COLO668 (cell line): ENCODE results near the gene AKAP14.
"Not testable (repeated sequence)": the region's sequence is repeated elsewhere in the genome, so short reads cannot be mapped to it uniquely, and the experiment has no call there.

ENCODE experiments used
- DNase-seq: peaks from one replicate; lab custom pipeline; 2025; ENCODE audit not compliant: unreplicated experiment; lab: John Stamatoyannopoulos, UW

AKAP14 gene

DNA sequence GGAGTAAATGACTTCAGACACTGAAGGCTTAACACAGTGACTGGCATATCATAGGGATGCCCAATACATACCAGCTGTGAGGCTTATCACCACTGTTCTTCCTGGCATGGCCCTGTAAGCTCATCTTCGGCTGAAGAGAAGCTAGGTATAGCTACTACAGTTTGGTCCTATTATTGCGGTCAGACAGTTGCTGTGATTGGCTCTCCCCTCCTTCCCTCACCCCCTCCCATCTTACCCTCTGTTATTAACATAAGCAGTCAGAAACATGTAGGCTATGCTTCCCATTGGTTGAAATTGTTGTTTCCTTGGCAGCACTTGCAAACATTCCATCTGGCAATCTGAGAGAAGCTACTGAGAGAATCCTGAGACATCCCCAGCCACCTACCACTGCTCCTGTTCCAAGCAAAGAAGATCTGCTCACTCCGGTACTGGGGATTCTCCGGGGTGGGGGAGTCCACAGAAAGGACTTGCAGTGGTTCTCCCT is at the start of gene AKAP14:
Gene AKAP14, plus strand, starts transcription at position 51 of the 484 bp plus-strand sequence. CDS start 7,331 bp downstream, outside the sequence.
- DNase-seq = no peak

DNA sequence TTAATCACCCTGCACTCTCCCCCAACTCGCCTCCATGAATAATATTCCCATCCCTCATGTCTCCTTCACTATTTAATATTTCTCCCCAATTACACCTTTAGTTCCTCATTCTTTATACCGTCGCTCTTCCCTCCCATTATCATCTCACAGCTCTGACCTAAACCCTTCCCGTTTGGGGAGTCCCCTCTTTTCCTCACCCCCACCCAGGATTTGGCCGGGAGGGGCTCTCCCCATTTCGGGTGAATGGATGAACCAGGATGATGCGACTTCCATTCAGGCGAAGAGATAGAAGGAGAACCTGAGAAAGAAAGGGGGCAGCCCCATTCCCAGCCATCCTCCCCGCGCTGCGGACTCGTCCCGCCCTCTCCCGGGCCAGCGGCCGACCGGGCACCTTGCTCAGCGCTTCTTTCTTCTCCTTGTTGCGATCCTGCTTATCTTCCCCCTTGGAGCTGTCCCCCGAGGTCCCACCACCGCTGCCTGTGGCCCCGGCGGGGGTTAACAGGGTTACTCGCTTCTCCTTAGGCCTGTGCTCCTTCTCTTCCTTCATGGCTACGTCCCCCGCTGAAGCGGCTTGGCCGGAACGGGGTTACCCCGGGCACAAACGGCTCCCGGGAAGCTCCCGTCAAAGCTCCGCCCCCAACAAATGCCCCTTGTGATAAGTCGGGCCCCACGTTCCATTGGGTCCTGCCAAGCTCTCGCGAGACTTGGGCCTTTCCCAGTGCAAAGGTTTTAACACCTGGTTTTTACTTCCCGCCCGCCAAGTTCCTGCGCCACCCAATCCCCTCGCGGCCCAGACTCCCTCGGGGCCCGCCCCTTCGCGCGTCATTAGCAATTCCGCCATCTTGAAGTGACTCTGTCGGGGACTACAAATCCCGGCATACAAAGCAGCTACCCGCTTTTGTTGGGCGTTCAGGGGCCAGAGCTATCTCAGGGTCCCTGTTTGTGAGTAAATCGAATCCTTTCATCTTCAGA is 43.0 kb upstream of the AKAP14 start, which contains the start of gene UPF3B:
Gene UPF3B, minus strand, starts transcription at position 582 of the 972 bp plus-strand sequence. Its CDS starts 35 bp downstream, at position 547.
- peak; percentile 98 for DNase-seq

DNA sequence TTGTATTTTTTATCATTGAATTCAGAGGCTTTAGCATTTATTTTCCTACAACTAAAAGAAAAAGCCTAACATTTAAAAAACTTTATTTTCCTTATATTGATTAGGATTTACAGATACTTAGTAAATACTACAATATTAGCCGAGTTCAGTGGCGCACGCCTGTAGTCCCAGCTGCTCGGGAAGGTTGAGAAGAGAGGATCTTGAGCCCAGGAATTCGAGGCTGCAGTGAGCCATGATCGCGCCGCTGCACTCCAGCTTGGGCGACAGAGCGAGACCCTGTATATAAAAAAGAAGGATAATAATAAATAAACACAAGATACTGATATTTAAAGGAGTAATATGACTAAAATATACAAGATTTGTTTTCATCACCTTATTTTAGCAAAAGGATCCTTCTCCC is 42.2 kb upstream of the AKAP14 start:
- DNase-seq = peak; percentile 0

DNA sequence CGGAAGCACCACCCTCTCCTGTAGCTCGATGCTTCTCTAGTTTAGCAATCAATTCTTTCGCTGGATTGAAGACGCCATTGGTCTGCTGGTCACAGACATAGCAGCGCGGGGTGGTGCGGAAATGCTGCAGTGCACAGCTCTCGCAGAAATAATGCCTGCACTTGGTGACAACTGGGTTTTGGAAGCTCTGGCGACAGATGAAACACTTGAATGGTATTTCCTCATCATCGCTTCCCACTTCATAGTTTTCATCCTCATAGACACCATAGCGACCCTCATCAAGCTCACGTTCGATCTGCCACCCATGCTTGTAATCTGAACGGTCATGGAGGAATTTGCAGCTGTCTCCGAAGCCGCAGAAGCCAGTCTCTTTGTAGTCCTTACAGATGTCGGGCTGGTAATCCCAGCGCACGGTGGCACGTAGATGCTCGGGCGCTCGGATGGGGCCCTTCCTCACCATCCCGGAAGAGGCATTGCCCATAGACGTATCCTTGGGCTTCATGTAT is 25.0 kb upstream of the AKAP14 start:
- peak; percentile 30 for DNase-seq

DNA sequence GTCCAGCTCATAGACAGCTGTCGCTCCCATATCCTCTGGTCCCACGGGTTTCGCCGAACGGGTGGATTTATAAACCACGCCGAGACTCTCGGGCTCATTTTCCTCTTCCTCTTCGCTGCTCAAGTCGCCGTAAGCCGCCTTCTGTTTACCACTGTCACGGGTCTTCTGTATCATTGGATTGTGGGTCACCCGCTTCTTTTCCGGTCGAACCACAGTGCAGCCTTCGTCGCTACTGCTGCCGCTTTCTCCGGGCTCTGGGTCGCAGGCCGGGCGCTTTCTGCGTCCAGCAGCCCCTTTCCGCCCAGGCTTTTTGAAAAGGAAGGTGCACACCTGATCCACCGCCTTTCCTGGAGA is 24.5 kb upstream of the AKAP14 start:
- DNase-seq = no peak

DNA sequence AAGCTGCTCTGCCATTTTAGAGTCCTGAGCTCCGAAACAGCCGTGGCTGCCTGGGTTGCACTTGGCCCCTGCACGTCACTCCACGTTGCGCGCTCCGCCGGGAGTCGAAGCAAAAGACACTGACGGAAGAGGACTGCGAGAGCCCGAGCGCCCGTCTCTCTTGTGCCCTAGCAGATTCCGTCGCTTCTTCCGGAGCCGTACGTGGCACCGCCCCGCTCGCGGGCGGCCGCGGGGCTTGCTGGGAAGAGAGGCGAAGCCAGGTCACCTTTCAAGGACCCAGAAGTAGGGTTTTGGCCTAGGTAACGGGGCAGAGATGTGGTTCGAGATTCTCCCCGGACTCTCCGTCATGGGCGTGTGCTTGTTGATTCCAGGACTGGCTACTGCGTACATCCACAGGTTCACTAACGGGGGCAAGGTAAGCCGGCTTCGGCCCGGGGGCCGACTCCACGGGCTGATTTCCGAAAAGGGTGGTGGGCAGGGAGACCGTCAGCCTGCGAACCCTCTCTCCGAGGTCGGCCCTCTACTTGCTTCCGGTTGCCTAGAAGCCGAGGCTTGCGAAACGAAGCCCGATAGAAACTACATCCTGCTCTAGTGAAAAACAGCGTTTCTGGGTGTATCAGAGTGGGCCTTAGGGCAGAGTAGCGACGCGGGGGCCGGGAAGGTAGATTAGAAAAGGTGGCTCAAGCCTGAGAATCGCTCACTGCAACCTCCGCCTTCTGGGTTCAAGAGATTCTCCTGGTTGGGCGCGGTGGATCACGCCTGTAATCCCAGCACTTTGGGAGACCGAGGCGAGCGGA is 23.9 kb upstream of the AKAP14 start, which contains the start of the genes NDUFA1 and RNF113A:
Gene NDUFA1, plus strand, starts transcription at position 234 of the 797 bp plus-strand sequence. Its CDS starts 80 bp downstream, at position 314.
Gene RNF113A, minus strand, starts transcription at position 135 of the 797 bp plus-strand sequence. Its CDS starts 120 bp downstream, at position 15.
- peak; percentile 92 for DNase-seq

DNA sequence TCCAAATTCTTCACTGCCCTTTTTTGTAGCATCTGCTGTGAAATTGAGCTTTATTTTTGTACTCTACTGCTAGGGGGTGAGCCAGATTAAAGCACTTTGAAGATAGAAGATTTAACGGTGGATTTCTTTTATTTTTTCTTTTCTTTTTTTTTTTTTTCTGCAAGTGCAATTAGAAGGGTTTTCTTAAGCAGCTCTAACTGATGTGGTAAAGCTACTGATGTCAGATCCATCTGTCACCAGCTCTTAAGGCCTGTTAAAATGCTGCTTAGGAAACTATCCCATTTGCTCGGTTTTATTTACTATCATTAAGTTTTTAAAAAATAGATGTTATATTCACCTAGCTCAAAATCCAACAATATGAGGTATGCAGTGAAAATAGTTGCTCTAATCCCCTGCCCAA is 17.0 kb upstream of the AKAP14 start:
- no peak for DNase-seq

DNA sequence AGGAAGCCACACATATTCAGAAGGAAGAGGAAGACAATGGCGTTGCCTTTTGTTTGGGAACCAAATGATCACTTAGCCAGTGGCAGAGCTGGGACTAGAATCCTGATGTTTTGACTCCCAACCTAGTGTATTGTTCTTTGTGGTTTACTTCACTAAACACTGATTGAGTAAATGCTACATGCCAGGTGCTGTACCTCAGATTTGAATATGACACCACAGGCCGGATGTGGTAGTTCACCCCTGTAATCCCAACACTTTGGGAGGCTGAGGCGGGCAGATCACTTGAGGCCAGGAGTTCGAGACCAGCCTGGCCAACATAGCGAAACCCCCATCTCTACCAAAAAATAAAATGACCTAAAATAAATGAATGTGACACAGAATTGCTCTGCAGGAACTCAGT is 15.6 kb upstream of the AKAP14 start:
- peak; percentile 15 for DNase-seq

DNA sequence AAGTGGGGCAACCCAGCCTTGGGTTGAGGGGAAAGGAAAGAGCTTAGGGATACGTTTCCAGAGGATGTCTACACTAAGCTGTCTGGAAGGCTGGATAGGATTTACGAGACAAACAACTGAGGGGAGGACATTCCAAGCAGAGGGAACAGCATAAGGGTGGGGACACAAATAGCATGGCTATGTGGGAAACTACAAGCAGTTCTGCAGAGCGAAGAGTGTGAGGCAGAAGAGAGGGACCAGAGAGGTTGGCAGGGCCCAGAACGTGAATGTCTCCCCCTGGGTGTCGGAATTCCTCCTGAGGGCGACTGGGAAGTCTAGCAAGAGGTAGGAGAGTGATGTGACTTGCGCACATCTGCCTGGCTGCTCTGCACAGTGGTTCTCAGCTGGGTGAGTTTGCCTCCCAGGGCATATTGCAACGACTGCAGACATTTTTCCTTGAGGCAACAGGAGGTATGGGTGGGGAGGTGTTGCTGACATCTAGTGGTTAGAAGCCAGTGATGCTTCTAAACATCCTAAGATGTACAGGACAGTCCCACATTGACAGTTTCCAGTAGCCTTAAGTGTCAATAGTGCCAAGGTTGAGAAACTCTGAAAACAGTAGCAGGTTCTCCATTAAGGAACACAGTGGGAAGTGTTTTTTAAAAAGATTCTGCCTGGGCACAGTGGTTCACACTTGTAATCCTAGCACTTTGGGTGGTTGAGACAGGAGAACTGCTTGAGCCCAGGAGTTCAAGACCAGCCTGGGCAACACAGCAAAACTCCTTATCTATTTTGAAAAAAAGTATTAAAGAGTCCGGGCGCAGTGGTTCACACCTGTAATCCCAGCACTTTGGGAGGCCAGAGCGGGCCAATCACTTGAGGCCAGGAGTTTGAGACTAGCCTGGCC is 14.9 kb upstream of the AKAP14 start:
- peak; percentile 8 for DNase-seq

DNA sequence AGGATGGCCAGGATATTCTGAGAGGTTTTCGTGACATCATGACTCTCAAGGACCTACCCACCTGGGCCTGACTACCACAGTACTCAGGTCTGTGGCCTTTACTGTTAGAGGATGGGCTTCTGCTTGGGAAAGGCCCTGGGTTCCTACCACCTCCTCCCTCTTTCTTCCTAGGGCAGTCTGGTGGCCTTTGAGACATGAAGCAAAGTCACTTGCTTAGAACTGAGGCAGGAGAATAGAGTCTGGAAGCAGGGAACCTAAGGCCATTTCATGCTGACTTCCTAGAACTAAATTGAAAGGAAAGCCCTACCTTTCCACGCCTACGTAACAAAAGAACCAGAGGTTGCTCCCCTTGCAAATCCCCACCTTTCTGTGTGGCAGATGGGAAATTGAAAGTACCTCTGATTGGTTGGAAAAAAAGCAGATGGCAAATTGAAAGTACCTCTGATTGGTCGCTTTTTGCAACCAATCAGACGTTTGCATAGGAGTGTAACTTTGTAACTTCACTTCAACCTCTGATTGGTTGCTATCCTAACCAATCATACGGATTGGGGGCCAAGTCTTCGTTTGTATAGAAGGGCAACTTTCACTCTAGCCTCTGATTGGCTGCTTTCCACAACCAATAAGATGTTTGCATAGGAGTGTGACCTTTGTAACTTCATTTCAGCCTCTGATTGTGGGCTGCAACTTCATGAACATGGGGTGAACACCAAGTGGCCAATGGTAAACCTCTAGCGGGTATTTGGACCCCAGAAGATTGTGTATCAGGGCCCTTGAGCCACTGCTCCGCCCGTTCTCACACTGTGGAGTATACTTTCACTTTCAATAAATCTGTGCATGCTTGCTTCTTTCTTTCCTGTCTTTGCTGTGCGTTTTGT is 9.9 kb upstream of the AKAP14 start:
- no peak for DNase-seq

DNA sequence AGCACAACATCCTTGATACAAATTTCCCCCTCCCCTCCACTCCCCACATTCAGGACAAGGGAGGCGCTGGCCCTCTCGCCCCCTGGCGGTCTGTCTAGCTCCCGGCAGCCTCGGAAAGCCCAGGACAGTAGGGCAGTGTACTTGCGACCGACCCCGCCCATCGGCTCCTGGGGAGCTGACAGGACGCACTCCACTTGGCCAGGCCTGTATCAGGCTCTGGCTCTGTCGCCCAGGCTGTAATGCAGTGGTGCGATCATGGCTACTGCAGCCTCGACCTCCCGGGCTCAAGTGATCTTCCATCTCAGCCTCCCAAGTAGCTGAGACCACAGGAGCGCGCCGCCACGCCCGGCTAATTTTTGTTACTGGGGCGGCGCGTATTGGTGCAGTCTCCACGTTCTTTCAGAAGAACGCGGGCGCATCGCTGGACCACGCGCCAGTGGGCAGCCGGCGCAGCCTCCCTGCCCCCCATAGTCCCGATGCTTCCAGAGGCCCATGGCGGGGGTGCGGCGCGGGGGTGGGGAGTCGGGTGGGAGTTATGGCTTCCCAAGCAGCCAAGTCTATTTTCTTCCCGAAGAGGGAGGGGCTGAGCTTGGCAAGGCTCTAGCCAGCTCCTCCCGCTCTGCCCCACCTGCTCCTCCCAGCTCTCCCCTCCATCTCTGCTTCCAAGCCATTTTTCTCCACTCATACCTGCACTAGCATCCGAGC is 7.8 kb upstream of the AKAP14 start:
- DNase-seq = peak; percentile 64

DNA sequence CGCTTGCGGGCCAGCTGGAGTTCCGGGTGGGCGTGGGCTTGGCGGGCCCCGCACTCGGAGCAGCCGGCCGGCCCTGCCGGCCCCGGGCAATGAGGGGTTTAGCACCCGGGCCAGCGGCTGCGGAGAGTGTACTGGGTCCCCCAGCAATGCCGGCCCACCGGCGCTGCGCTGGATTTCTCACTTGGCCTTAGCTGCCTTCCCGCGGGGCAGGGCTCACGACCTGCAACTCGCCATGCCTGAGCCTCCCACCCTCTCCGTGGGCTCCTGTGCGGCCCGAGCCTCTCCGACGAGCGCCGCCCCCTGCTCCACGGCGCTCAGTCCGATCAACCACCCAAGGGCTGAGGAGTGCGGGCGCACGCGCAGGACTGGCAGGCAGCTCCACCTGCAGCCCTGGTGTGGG is 5.1 kb upstream of the AKAP14 start:
- DNase-seq = not testable (repeated sequence)

DNA sequence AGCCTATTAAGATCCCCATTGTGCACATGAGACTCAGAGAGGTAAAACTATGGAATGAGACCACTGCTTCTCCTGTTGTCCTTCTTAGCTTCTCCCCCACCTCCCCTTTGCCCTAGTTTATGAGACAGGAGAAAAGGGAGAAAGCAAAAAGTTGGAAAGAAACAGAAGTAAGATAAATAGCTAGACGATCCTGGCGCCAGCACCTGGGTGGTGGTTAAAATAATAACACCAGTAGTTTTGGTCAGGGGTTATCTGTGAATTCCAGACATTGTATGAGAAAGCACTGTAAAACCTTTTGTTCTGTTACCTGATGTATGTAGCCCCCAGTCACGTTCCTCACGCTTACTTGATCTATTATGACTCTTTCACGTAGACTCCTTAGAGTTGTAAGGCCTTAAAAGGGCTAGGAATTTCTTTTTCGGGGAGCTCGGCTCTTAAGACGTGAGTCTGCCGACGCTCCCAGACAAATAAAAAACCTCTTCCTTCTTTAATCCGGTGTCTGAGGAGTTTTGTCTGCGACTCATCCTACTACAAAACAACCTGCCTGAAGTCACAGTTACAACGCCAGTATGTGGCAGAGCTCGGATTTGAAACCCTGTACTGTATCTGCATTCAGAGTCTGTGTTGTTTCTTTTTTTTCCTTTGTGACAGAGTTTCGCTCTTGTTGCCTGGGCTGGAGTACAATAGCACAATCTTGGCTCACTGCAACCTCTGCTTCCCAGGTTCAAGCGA is 3.6 kb upstream of the AKAP14 start:
- DNase-seq = not testable (repeated sequence)

DNA sequence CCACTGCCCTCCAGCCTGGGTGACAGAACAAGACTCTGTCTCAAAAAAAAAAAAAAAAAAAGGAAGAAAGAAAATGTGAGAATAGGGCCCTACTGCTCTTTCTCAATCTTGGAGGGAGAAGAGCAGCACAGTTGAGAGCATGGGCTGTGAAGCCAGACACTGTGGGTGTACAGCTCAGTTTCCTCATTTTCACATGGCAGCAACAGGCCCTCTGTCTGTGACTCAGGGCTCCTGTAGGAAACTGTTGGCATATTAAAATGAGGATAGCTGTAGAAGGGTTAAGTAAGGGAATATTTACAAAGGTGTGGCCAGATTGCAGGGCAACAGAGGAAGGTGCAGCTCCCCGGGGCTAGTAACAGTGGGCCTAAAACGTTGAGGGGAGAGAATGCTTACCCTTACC is 3.4 kb downstream of the AKAP14 start:
- no peak for DNase-seq

DNA sequence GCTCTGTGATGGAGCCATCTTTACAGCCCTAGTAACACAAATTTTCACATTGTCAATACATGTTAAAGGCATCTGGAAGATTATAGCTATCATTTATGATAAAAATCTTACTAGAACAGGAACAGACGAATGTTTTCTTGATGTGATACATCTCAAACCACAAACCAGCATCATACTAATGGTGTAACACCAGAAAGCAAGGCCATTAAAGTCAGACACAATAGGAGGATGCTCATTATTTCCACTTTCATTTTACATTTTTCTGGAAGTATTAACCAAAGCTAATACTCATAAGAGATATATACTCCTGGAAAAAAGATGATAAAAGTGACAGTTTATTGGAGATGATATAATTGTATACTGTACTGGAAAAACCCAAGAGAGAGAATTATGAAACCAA is 5.3 kb downstream of the AKAP14 start:
- DNase-seq = no peak

DNA sequence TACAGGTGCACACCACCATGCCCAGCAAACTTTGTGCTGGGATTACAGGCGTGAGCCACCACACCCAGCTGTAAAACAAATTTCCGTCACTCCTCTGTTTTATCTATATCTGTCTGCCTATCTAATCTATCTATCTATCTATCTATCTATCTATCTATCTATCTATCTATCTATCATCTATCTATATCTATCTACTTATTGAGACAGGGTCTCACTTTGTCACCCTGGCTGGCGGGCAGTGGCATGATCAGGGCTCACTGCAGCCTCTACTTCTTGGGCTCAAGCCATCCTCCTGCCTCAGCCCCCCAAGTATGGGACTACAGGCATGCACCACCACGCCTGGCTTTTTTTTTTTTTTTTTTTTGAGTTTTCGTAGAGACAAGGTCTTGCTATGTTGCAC is 20.6 kb downstream of the AKAP14 start:
- DNase-seq = no peak

DNA sequence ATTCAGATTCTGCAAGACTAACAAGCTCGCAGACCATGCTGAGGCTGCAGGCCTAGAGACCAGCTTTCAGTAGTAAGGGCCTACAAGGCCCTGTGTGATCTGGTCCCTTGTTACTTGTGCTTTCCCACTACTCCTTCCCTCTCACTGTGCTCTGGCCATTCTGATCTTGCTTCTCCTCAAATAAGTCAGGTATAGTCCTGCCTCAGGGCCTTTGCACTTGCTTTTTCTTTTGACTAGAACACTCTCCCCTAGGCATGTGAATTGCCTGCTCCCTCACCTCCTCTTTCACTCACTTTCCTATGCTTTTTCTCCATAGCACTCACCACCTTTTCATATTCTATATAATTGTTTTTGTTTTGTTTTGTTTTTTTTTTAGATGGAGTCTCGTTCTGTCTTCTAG is 22.2 kb downstream of the AKAP14 start:
- DNase-seq = no peak
